HG03066 (cell line): ENCODE measurements around the gene LAMTOR5.
"Not testable (repeated sequence)": the region's sequence is repeated elsewhere in the genome, so short reads cannot be mapped to it uniquely, and the experiment has no call there.

Experiments used
- ATAC-seq: cut with Tn5 transposase; IDR thresholded peaks from one replicate; pipeline ENCODE4 v1.9.1; 2021; ENCODE audit warnings: low read depth; ENCODE audit not compliant: unreplicated experiment

The LAMTOR5 gene

GRCh38 chr1:110430366-110430765 is 22.9 kb upstream of the LAMTOR5 start:
- no peak for ATAC-seq

DNA sequence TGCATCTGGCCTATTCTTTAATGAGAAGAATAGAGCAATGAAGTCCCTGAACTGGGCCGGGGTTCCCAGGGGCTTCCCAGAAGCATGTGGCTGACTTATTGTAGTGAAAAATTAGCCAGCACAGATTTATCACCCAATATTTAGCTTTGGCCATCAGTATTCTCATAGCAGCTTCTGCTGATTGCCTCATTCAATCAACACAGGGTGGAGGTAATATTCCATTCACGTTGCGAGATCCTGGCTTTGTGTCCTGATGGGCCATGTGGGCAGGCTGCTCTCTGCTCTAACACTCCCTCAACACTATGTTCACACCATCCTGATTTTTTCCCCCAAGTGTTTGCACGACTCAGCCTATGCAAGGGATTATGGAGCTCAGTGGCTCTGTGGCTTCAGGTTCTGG is 21.5 kb upstream of the LAMTOR5 start:
- no peak for ATAC-seq

GRCh38 chr1:110426854-110427253 is 19.4 kb upstream of the LAMTOR5 start:
- no peak for ATAC-seq

- no peak for ATAC-seq
Observed at GRCh38 chr1:110425612-110426152, 18.2 kb upstream of the LAMTOR5 start.

GRCh38 chr1:110424699-110425611 is 17.5 kb upstream of the LAMTOR5 start:
- no peak for ATAC-seq

DNA sequence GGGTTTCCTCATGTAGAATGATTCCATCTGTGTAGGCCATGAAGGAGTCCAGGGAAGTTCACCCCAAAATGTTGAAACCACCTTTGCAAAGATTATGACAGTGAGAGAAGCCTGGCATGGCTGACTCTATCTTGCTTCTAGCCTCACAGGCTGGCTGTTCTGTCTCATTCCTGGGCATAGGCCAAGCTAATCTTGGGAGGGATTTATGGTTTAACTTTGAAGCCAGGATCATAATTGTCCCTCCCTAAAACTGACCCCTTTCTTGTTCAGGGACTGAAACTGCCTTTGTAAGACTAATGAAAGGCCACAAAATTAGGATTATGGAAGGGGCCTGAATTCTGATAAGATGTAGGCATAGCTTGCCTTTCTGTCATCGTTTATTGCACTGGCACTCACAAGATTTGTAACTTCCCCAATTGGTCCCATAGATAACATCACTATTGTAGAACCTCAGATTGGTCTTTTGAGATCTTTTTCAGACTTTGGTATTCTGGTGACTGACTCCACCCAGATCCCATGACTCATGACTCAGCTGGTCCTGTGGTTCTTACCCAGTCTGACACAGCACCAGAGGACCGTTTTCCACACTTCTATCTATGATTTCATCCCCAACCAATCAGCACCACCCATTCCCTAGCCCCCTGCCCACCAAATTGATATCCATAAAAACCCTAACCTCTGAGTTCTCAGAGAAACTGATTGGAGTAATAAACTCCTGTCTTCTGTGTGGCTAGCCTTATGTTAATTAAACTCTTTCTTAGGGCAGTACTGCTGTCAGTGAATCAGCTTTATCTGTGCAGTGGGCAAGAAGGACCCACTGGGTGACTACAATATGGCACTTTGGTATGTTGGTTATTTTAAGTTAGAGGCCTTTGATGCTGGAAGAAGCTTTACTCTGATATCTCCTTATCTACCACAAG is 13.6 kb upstream of the LAMTOR5 start:
- ATAC-seq, result no peak

GRCh38 chr1:110420023-110420662 is 12.6 kb upstream of the LAMTOR5 start:
- ATAC-seq, result no peak

GRCh38 chr1:110418729-110419128 is 11.2 kb upstream of the LAMTOR5 start:
- no peak for ATAC-seq

DNA sequence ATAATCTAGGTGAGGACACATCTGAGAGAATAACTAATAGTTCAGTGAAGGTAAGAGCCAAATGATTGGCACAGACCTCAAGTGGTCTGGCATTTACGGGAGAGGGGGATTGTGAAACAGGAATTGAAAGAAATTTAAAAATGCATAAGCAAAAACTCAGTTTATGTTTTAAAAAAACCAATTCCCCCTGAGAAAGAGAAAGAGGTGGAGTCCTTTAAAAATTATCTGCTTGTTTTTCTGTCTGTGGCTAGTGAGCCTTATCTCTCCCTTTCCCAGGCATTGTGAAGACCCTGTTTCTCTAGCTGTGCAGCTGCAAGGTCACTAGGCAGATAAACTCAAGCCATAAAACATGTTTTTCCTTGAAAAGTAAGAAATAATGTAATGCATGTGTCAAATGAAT is 5.6 kb upstream of the LAMTOR5 start:
- ATAC-seq, result not testable (repeated sequence)

GRCh38 chr1:110412576-110412975 is 5.1 kb upstream of the LAMTOR5 start:
- no peak for ATAC-seq

GRCh38 chr1:110411173-110411735 is 3.8 kb upstream of the LAMTOR5 start:
- ATAC-seq, result no peak

GRCh38 chr1:110409316-110409715 is 1.8 kb upstream of the LAMTOR5 start:
- no peak for ATAC-seq

- no peak for ATAC-seq
Observed at GRCh38 chr1:110408488-110408887, 994 bp upstream of the LAMTOR5 start.

DNA sequence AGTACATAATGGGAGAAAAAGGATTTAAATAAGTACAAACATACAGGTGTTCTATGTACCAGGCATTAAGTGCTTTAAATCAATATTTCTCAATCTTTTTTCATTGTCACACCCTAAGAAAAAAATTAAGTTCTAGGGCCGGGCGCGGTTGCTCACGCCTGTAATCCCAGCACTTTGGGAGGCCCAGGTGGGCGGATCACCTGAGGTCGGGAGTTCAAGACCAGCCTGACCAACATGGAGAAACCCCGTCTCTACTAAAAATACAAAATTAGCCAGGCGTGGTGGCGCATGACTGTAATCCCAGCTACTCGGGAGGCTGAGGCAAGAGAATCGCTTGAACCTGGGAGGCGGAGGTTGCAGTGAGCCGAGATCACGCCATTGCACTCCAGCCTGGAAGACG is 1.1 kb downstream of the LAMTOR5 start:
- not testable (repeated sequence) for ATAC-seq

DNA sequence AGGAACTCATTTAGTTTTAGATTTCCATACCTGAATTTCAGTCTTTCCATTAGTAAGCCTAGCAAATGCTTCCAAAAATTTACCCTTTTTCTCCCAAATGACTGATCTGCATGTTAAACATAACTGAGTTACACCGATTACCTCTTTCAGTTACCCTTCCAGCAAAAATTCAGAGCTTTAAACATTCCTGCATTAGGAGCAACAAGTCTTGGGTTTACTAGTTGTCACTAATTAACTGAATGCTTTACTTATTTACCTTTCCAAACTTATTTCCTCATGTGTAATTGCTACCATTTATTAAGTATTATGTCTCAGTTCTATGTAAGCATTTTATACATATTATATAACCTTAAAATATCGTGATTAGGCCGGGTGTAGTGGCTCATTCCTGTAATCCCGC is 3.1 kb downstream of the LAMTOR5 start:
- ATAC-seq, result no peak

DNA sequence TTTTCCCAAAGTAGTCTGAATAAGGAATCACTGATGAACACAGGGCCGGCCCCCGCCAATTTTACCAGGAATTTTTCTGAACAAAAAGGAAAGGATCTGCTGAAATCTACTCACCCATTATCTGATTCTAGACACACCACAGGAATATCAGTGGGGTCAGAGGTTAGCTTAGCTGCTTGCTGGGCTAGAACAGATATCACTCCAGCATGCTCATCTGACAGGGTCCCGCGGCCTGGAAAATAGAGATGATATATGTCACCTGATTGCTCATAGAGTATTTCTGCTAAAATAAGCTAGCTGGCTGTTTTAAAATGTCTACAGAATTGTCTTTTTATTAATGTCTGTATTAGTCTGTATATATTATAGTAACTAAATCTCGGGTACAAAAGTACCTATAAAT is 3.7 kb downstream of the LAMTOR5 start:
- no peak for ATAC-seq

- ATAC-seq, result not testable (repeated sequence)
Observed at GRCh38 chr1:110396259-110396958, 11.1 kb downstream of the LAMTOR5 start.

DNA sequence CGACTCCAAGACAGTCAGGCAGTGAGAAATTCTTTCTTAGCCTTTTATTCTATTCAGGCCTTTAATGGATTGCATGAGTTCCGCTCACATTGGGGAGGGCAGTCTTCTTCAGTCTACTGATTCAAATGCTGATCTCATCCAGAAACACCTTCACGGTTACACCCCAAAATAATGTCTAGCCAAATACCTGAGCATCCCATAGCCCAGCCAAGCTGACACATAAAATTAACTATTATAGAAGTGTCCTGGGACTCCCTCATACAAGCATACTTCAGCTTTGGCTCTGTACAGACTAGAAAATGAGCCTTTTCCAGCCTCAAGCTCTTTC is 13.0 kb downstream of the LAMTOR5 start:
- no peak for ATAC-seq

DNA sequence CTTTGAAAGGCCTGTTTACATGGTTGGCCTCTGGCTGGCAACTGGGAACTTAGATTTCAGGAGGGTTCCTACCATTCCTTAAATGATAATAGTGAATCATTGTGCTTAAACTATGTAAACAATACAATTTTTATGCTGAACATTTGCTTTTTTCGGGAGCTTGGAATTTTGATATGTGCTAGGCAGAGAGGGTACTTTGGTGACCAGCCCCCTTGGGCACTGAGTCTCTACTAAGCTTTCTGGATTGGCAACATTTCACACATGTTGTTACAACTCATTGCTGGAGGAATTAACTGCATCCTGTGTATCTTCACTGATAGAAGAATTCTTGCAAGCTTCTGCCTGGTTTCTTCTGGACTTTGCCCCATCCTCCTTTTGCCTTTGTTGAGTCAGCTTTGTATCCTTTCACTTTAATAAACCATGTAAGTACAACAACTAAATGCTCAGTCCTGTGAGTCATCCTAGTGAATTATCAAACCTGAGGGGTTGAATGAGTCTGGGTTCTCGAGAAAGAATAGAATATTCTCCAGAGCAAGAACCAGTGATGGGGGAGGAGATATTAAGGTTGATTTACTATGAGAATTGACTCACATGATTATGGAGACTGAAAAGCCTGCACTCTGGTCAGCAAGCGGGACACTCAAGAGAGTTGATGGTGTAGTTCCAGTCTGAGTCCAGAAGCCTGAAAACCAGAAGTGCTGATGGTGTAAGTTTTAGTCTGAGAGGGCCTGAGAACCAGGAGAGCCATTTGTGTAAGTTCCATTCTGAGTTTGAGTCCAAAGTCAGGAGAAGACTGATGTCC is 13.6 kb downstream of the LAMTOR5 start:
- no peak for ATAC-seq
